Vagina (tissue), 2 donors: ENCODE results near the gene HIGD2A. TPM values are rescaled to one million over a fixed set of nuclear protein-coding genes. Genes with fewer than 3 reads are reported as not detected.

ENCODE experiments used
- DNase-seq, 2 donors: peaks; one replicate each; pipeline ENCODE4 v3.0.0-alpha.2; 2017; ENCODE audit errors: extremely low spot score in 2 of 2
- H3K27ac ChIP-seq: fragments of 200-600 bp; sonication (generic); one replicate; pipeline ENCODE4 v1.5.1; 2019
- H3K27me3 ChIP-seq: fragments of 200-600 bp; sonication (generic); one replicate; pipeline ENCODE4 v1.5.1; 2019
- H3K36me3 ChIP-seq, 2 donors: fragments of 200-600 bp; sonication (generic); one replicate each; pipeline ENCODE4 v1.5.1; 2017 to 2019
- H3K4me1 ChIP-seq: fragments of 200-600 bp; sonication (generic); one replicate; pipeline ENCODE4 v1.5.1; 2019
- H3K4me3 ChIP-seq, 2 donors: fragments of 200-600 bp; sonication (generic); 1 replicate in 1 of 2; 2 replicates in 1 of 2; pipeline ENCODE4 v1.5.1; 2016 to 2019
- H3K9me3 ChIP-seq: fragments of 200-600 bp; sonication (generic); one replicate; pipeline ENCODE4 v1.5.1; 2019
- CTCF ChIP-seq, 3 experiments: fragments of 450-650 bp in 2 of 3; fragments of 200-600 bp in 1 of 3; sonication (generic) in 1 of 3; IDR thresholded peaks; one replicate each; pipeline ENCODE4 v1.5.1; 2017 to 2019; ENCODE audit warnings: antibody characterized with exemption in 3 of 3, mild to moderate bottlenecking in 2 of 3, moderate library complexity in 2 of 3
- POLR2A ChIP-seq, 2 donors: fragments of 450-650 bp; IDR thresholded peaks; one replicate each; pipeline ENCODE4 v1.6.1; 2017; ENCODE audit warnings: antibody characterized with exemption in 2 of 2, mild to moderate bottlenecking in 2 of 2, moderate library complexity in 2 of 2
- POLR2AphosphoS5 ChIP-seq, 2 donors: sonication (generic); formaldehyde crosslinking; IDR thresholded peaks; one replicate each; pipeline ENCODE4 v1.9.0; 2017; ENCODE audit warnings: antibody characterized with exemption in 2 of 2, mild to moderate bottlenecking in 2 of 2, low read depth in 1 of 2; ENCODE audit not compliant: insufficient read depth in 1 of 2
- intact Hi-C: fragments of 100-400 bp; cut with DNase I; formaldehyde crosslinking; loops from one replicate; pipeline ENCODE4 v1.15.1; 2023
- total RNA-seq: library from RNA; depleted of rRNA; stranded (reverse); fragments of >200 nt; gene quantifications from one replicate; pipeline ENCODE4 v1.2.3, GENCODE V29; 2016

Gene HIGD2A
- total RNA-seq, 1 donor from 2014 or later: 124 TPM

GRCh38 chr5:176408590-176408989 lies 20.0 kb downstream of the HIGD2A start:
- Histone ChIP-seq H3K4me1 (peaks cover 65% of the 10 kb centered on the region), H3K27me3 (no peaks in the 10 kb centered on the region), H3K36me3 (peaks cover 0 to 38% of the 10 kb centered on the region in 2 donors), H3K27ac (peak overlapping the region; percentile 73), H3K9me3 (no peaks in the 10 kb centered on the region), H3K4me3 (no peak overlapping the region)
- intact Hi-C loops: no loop called here
- no peak for DNase-seq
- TF ChIP-seq POLR2AphosphoS5 (IDR thresholded peaks at IDR 0.05; ENCODE audit: insufficient read depth in 1 of 2, low read depth in 1 of 2): no peak
- no peak for TF ChIP-seq POLR2A (IDR thresholded peaks at IDR 0.05)
- no peak for TF ChIP-seq CTCF (IDR thresholded peaks at IDR 0.05)

GRCh38 chr5:176409765-176410164 lies 21.2 kb downstream of the HIGD2A start:
- Histone ChIP-seq H3K9me3 (no peaks in the 10 kb centered on the region), H3K36me3 (peaks cover 0 to 32% of the 10 kb centered on the region in 2 donors), H3K4me3 (no peak overlapping the region), H3K4me1 (peaks cover 77% of the 10 kb centered on the region), H3K27me3 (no peaks in the 10 kb centered on the region), H3K27ac (peak overlapping the region; percentile 58)
- TF ChIP-seq CTCF (IDR thresholded peaks at IDR 0.05) (no peak), POLR2A (IDR thresholded peaks at IDR 0.05) (no peak), POLR2AphosphoS5 (IDR thresholded peaks at IDR 0.05; ENCODE audit: insufficient read depth in 1 of 2, low read depth in 1 of 2) (no peak)
- DNase-seq: no peak
- intact Hi-C loops: no loop called here

GRCh38 chr5:176410486-176411180 lies 22.1 kb downstream of the HIGD2A start:
- H3K9me3 ChIP-seq: no peaks in the 10 kb centered on the region
- TF ChIP-seq CTCF (IDR thresholded peaks at IDR 0.05) (no peak), POLR2AphosphoS5 (IDR thresholded peaks at IDR 0.05; ENCODE audit: insufficient read depth in 1 of 2, low read depth in 1 of 2) (peak in 1 of 2 donors; percentile 32)
- H3K27me3 ChIP-seq: no peaks in the 10 kb centered on the region
- H3K4me3 ChIP-seq: peak overlapping the region in 1 of 2 donors; percentile 8
- H3K4me1 ChIP-seq: peaks cover 85% of the 10 kb centered on the region
- no peak for DNase-seq
- peaks cover 0 to 26% of the 10 kb centered on the region in 2 donors for H3K36me3 ChIP-seq
- peak overlapping the region; percentile 95 for H3K27ac ChIP-seq
- intact Hi-C loops: no loop called here

GRCh38 chr5:176412517-176413254 lies 24.1 kb downstream of the HIGD2A start:
- Histone ChIP-seq H3K4me1 (peaks cover 78% of the 10 kb centered on the region), H3K27me3 (no peaks in the 10 kb centered on the region), H3K4me3 (peak overlapping the region in 1 of 2 donors; percentile 94), H3K9me3 (no peaks in the 10 kb centered on the region), H3K36me3 (peaks cover 0 to 19% of the 10 kb centered on the region in 2 donors), H3K27ac (peak overlapping the region; percentile 95)
- TF ChIP-seq POLR2AphosphoS5 (IDR thresholded peaks at IDR 0.05; ENCODE audit: insufficient read depth in 1 of 2, low read depth in 1 of 2): no peak
- no peak for TF ChIP-seq POLR2A (IDR thresholded peaks at IDR 0.05)
- no peak for TF ChIP-seq CTCF (IDR thresholded peaks at IDR 0.05)
- DNase-seq: no peak
- intact Hi-C loops: no loop called here

- peaks cover 73% of the 10 kb centered on the region for H3K4me1 ChIP-seq
- no peaks in the 10 kb centered on the region for H3K27me3 ChIP-seq
- TF ChIP-seq POLR2AphosphoS5 (IDR thresholded peaks at IDR 0.05; ENCODE audit: insufficient read depth in 1 of 2, low read depth in 1 of 2) (no peak), CTCF (IDR thresholded peaks at IDR 0.05) (no peak), POLR2A (IDR thresholded peaks at IDR 0.05) (no peak)
- peak overlapping the region in 1 of 2 donors; percentile 94 for H3K4me3 ChIP-seq
- intact Hi-C loops: no loop called here
- no peaks in the 10 kb centered on the region for H3K9me3 ChIP-seq
- DNase-seq: no peak
- peak overlapping the region; percentile 95 for H3K27ac ChIP-seq
- H3K36me3 ChIP-seq: peaks cover 0 to 14% of the 10 kb centered on the region in 2 donors
Observed at GRCh38 chr5:176413255-176413565, 24.7 kb downstream of the HIGD2A start.
